GM12864 (cell line): ENCODE data around the gene LMBR1L.

Source experiments
- DNase-seq: peaks from one replicate; pipeline ENCODE4 v3.0.0-alpha.2; 2011; ENCODE audit warnings: low read depth
- H3K4me3 ChIP-seq: 2 replicates; pipeline ENCODE4 v1.5.1; 2011; ENCODE audit warnings: mild to moderate bottlenecking, low read depth, low read length, control low read depth
- TF ChIP-seq, protein P1 (sequence below): IDR thresholded peaks from 2 replicates; pipeline ENCODE4 v1.5.1; 2011; ENCODE audit warnings: low read depth, mild to moderate bottlenecking, moderate library complexity, low read length, control low read depth, inconsistent platforms; ENCODE audit errors: missing control alignments

LMBR1L gene

DNA sequence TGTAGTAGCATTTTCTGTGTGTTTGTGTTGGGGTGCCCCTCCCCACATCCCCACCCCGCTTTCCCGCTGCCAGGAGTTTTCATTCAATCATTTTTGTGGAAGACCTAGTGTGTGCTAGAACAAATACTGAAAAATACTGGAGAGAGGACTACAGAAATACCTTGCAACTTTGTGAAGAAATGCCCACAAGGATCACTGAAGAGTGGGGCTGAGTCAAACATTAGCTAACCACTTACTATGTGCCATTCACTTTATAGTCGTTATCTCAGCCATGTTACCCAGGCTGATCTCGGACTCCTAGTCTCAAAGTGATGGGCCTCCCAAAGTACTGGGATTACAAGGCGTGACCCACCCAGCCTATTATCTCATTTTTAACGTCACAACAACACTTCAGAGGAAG, 559 bp upstream of the LMBR1L start:
- no peak for DNase-seq
- TF ChIP-seq, protein P1, sequence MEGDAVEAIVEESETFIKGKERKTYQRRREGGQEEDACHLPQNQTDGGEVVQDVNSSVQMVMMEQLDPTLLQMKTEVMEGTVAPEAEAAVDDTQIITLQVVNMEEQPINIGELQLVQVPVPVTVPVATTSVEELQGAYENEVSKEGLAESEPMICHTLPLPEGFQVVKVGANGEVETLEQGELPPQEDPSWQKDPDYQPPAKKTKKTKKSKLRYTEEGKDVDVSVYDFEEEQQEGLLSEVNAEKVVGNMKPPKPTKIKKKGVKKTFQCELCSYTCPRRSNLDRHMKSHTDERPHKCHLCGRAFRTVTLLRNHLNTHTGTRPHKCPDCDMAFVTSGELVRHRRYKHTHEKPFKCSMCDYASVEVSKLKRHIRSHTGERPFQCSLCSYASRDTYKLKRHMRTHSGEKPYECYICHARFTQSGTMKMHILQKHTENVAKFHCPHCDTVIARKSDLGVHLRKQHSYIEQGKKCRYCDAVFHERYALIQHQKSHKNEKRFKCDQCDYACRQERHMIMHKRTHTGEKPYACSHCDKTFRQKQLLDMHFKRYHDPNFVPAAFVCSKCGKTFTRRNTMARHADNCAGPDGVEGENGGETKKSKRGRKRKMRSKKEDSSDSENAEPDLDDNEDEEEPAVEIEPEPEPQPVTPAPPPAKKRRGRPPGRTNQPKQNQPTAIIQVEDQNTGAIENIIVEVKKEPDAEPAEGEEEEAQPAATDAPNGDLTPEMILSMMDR: no peak

DNA sequence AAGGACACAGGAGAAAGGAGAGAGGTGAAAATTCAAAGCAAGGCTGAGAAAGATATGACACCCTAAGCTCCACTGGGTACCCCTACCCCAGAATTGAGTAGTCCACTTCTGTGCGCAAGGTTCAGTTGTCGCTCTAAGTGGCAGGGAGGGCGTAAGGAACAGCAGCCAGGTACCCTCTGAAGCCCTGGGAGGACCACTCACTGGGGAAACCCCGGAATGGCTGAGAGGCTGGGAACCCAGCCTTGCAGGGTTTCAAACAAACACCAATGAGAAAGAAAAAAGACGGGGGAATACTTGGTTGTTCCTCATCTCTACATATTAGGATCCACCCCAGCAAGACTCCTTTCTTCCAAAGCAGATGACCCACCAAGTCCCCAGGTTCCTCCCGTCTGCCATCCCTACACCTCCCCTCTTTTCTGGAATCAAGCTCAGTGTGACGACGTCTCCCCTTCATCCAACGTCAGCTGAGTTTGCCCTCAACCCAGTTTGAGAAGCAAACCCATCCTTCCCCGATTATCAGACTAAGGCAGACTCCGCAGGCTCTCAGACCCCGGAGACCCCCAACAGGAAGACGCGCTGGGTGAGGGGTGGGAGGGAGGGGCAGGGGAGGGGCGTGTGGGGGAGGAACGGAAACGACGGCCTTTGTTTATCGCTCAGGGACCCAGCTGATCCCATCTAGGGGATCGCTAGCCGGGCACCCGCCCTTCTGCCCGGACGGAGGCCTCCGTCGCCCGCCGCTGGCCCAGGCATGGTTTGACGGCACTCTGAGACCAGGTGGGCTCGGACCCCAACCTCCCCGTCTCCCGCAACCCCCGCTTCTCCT, 795 bp downstream of the LMBR1L start:
- TF ChIP-seq, protein P1: no peak
- DNase-seq: no peak
- peak overlapping the region; percentile 94 for H3K4me3 ChIP-seq

More for the DNA sequence above, 559 bp upstream of the LMBR1L start:
- peak overlapping the region; percentile 94 for H3K4me3 ChIP-seq

DNA sequence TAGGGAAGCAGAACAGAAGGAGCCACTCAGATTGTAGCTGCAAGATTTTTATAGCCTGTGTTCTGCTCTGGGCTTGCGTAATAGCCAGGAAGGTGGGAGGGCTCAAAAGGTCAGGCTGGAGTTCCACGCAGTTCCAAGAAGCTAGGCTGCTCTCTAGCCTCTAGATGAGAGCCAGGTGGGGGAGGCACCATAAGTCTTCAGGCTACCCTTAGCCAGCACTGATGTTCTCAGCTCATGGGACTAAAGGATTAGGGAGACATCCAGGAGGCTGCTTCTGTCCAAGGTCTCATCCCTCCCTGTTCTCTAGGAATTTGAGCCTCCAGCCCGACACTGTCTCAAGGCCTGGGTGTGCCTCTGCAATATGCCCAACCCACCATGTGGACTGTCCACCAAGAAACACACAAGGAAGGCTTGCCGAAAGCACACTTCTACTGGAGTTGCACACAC, 1.7 kb downstream of the LMBR1L start:
- TF ChIP-seq, protein P1: no peak
- no peak for DNase-seq
- H3K4me3 ChIP-seq: no peak overlapping the region; the same call in 1 of the 2 replicates

DNA sequence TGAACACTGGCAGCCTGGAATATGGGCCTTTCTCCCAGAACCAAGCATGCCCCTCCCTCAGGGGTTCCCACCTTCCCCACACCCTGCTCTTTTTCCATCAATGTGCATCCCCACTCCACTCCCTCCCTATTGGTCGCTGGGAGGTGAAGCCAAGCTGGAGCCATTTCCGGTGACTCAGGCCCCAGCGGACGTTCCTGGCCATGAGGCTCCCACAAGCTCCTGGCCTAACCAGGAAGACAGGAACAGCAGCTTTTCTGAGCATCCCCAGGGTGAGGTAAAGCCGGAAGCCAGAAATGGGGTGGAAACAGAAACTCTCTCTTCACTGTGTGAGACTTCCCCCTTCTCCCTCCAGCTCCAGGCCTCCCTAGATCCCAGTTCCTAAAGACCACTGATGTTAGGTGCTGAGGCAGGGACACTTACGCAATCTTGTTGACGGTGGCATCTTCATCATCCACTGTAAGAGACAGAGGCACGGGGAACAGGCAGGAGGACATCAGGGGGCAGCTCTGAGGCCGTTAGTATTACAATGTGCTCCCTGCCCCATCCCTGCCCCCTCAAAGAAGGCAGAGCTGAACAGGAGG, 5.1 kb downstream of the LMBR1L start:
- H3K4me3 ChIP-seq: no peak overlapping the region
- TF ChIP-seq, protein P1: no peak
- DNase-seq: no peak

DNA sequence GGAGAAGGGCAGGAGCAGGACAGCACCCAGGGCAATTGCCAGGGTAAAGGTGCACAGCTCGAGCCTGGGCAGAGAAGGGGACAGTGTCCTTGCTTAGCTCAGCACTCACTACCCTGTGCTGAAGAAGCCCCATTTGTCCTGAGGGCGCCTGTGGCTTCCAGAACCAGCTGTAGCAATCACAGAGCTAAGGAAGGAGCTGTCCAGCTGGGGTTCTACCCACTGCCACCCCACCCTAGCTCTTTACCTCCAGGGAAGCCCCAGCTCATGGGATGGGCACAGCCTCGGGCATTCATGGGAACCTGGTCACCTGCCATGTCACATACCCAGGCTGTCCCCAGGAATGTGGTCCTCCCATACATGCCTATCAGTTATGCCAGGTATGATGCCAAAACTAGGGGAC, 5.8 kb downstream of the LMBR1L start:
- no peak overlapping the region for H3K4me3 ChIP-seq
- TF ChIP-seq, protein P1: no peak
- DNase-seq: no peak

DNA sequence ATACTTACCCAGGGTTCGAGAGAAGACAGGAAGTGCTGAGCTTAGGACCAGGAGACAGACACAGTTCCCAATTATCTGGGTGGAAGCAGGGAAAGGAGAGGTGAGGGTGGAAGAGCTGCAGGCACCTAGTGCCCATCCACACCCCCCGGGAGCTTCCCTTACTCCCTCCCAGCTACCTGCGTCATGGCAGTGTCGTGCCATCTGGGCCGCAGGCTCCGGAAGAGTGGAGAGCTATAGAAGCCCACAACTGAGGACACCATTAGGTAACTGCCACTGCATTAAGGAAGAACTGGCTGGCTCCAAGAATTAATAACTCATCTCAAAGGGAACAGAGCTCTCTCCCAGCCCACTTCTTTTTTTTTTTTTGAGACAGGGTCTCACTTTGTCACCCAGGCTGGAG, 10.3 kb downstream of the LMBR1L start:
- no peak for DNase-seq
- TF ChIP-seq, protein P1: no peak
- no peak overlapping the region for H3K4me3 ChIP-seq
